NOMO-1 (cell line): ENCODE data around the gene SMYD3.
"Not testable (repeated sequence)": the region's sequence is repeated elsewhere in the genome, so short reads cannot be mapped to it uniquely, and the experiment has no call there.

Experiments used
- DNase-seq, 2 experiments: peaks; one replicate each; lab custom pipeline; 2025; ENCODE audit not compliant: unreplicated experiment in 2 of 2; lab: John Stamatoyannopoulos, UW

Gene SMYD3

DNA sequence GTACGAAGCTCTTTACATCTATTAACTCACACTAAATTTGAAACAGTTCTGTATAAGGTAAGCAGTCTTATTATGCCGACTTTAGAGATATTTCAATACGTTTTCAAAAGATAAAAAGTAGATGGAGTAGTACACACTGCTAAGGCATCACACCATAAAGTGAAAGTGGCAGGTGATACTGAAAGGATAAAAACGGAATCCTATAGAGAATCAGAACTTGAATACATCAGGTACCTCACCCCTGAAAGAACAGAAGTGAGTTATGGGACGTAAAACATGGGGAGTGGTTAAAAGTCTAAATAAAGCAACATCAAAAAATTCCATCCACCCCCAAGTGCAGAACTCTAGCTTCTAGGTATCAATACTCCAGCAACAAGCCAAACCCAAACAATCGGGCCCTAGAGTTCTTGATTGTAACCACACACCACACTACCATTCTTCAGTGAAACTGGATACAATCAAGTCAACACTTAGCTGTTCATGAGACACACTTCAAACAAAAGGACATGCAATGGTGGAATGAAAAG is 142.6 kb downstream of the SMYD3 start:
- no peak for DNase-seq

DNA sequence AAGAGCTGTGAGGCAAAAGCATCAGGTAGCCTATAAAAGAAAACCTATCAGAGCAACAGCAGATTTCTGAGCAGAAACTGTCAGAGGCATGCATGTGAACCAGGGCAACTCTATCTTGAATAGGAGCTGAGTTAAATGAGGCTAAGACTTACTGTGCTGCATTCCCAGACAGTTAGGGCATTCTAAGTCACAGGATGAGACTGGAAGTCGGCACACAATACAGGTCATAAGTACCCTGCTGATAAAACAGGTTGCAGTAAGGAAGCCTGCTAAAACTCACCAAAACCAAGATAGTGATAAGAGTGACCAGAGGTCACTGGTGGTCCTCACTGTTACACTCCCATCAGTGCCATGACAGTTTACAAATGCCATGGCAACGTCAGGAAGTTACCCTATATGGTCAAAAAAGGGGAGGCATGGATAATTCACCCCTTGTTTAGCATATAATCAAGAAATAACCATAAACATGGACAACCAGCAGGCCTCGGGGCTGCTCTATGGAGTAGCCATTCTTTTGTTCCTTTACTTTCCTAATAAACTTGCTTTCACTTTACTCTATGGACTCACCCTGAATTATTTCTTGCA is 150.0 kb downstream of the SMYD3 start:
- not testable (repeated sequence) for DNase-seq

DNA sequence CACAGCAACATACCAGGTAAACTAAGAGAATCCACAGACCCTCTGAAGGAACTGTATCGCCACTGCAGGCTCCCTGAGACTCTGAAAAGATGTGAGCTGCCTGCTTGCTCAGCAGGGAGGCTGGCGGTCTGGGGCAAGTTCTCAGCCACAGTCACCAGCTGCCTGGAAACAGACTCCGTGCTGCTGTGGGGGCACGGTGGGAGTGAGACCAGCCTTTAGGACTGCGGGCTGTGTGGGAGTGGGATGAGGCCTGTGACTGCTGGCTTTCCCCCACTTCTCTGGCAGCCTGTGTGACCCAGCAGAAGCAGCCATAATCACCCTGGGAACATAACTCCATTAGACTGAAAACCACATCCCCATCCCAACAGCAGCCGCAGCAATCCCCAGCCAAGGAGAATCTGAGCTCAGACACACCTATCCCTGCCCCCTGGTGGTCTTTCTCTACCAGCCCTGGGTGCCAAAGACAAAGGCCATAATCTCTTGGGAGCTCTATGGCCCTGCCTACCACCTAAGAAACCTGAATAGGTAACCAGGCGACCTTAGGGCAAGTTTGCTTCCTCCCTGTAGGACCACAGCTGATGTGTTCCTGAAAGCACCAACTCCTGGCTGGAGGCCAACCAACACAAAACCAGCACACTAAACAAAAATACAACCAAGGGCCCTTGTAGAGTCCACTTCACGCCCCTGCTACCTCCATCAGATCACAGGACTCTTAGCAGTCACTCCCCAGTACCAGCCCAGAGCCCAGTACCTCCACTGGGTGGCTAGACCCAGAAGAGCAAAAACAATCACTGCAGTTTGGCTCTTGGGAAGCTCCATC is 151.5 kb downstream of the SMYD3 start:
- no peak for DNase-seq

DNA sequence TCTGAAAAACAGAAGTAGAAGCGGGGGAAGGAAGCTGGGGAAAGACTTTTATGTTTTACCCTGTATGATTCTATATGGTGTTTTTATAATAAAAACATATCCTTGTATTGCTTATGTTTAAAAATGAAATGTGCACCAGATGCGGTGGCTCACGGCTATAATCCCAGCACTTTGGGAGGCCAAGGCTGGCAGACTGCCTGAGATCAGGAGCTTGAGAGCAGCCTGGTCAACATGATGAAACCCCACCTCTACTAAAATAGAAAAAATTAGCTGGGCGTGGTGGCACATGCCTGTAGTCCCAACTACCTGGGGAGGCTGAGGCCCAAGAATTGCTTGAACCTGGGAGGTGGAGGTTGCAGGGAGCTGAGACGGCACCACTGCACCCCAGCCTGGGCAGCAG is 155.4 kb downstream of the SMYD3 start:
- DNase-seq: no peak

DNA sequence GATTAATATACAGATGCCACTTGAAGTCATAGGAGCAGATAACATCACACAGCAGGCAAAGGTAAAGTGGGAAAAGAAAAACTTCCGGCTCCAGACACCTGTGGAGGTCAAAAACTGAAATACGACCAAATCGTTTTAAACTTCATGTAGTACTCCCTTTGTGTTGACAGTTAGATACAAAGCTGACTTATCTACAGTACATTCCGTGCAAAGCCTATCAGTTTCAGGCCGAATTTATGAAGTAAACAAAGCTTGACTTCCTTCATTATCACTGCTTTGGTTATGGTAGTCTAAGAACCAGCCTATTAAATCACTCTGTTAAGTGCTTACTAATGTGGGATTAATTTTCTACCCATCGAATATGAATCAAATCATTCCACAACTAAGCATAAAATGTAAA is 156.3 kb downstream of the SMYD3 start:
- no peak for DNase-seq

DNA sequence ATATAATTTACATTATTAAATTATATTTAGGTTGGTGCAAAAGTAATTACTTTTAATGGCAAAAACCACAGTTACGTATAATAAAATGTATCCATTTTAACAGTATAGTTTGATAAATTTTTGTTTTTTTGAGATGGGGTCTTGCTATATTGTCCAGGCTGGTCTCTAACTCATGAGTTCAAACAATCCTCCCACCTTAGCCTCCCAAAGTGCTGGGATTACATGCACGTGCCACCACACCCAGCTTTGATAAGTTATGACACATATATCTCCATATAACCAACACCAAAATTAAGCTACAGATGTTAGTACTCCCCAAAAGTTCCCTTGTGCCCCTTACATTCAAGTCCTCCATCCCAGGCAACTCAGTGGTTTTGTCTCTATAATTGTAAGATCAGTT is 163.1 kb downstream of the SMYD3 start:
- DNase-seq: no peak

DNA sequence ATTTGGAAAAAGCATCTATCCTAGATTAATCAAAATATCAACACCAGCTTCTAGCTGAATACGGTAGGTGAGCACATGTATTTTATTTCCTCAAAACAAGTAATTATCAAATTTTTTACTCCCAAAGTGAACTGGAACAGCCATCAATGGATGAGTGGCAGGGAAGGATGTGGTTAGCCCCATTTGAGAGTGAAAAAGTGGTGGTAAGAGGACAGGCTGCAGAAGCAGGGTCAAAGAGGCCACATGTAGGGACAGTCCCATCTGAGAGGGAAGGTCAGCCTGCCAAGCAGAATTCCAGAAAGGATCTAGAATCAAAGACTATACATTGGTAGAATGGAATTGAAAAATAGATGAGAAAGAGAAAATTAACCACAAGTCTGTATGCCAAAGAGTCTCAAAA is 163.8 kb downstream of the SMYD3 start:
- no peak for DNase-seq

DNA sequence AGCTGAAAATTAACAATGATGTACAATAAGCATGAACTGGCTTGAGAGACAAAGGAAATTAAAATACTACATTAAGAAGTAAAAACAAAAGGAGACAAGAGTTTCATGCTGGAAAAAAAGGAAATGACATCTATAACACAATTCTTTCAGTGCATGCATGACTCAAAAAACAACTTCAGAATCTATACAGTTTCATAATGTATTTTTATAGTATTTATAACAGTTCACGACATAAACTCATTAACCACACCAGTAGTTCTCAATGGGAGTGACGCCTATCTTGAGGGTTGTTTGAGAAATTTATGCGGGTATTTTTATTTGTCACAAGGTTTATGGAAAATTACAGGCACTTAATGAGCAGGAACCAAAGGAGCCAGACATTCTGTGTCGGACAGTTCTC is 168.5 kb downstream of the SMYD3 start:
- no peak for DNase-seq

DNA sequence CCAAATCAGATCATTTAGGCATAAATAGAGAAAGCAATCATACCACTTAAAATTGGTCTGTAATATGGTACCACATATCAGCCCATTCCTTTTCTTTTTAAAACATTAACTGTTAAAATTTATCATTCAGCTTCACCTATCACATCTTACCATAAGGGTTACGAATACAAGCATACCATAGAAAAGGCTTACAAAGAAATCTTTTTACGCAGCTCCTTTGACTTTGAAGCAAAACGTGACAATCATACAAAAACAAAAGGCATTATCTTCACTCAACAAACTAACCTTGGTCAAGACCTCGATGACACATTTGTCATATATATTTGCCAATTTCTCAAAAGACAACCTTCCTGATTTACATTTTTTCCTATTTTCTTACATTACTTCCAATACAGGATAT is 169.0 kb downstream of the SMYD3 start:
- DNase-seq: no peak

DNA sequence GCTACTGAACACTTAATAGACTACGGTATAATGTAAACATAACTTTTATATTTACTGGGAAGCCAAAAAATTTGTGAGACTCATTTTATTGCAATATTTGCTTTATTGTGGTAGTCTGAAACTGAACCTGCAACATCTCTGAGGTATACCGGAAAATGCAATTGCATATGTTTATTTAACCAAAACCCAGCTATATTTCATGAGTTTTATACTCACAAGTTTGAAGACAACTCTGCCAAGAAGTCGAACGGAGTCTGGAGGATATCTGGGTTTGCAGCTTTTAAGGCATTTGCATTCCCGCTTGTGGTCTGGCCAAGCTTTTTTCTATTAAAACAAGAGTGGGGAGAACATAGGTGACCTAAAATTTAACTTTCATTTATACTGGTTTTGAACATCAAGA is 171.9 kb downstream of the SMYD3 start:
- no peak for DNase-seq

DNA sequence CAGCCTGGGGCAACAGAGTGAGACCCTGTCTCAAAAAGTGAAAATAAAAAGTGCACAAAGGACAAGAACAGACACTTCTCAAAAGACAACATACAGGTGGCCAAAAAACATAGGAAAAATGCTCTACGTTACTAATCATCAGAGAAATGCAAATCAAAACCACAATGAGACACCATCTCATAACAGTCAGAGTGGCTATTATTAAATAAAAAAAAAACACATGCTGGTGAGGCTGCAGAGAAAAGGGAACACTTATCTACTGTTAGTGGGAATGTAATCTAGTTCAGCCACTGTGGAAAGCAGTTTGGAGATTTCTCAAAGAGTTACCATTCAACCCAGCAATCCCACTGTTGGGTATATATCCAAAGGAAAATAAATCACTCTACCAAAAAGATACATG is 173.2 kb downstream of the SMYD3 start:
- DNase-seq: no peak

DNA sequence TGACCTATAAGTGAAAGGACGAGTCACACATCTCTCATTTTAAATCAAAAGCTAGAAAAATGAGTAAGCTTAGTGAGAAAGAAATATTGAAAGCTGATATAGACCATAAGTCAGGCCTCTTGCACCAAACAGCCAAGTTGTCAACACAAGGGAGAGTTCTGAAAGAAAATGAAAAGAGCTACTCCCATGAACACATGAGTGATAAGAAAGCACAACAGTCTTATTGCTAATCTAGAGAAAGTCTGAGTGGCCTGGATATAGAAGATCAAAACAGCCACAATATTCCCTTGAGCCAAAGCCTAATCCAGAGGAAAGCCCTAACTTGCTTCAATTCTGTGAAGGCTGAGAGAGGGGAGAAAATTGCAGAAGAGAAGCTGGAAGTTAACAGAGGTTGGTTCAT is 175.0 kb downstream of the SMYD3 start:
- DNase-seq: no peak

DNA sequence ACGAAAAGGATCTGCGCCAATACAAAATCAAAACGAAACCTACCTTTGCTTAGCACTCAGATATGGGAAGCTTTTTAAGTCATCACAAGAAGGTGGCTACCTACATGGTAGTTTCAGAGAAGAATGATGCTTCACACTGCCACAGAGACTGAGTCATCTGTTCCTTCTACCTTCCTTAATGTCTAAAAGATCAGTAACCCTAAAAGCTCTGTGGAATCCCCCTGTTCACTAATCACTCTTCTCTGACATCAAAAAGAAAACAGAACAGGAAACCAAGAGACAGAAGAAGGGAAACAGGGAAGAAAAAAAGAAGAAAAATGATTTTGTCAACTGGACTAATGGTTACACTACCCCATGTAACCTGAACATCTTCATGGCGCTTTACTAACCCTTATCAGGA is 177.2 kb downstream of the SMYD3 start:
- no peak for DNase-seq

DNA sequence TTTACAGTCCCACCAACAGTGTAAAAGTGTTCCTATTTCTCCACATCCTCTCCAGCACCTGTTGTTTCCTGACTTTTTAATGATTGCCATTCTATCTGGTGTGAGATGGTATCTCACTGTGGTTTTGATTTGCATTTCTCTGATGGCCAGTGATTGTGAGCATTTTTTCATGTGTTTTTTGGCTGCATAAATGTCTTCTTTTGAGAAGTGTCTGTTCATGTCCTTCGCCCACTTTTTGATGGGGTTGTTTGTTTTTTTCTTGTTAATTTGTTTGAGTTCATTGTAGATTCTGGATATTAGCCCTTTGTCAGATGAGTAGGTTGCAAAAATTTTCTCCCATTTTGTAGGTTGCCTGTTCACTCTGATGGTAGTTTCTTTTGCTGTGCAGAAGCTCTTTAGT is 177.8 kb downstream of the SMYD3 start:
- not testable (repeated sequence) for DNase-seq

DNA sequence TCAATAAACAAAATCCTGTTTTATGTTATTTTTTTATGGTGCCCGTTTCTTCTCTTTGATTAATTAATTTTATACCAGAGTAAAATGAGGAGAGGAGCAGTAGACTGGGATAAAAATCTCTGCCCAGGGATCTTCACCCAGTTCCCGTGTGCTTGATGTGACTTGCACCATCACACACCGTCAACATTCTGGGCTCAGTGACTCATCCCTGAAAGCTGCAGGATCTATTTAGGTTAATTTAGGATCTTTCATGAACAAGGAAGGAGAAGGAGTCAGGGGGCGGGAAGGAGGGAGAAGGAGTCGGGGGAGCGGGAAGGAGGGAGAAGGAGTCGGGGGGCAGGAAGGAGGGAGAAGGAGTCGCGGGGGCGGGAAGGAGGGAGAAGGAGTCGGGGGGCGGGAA is 182.4 kb downstream of the SMYD3 start:
- DNase-seq: no peak

DNA sequence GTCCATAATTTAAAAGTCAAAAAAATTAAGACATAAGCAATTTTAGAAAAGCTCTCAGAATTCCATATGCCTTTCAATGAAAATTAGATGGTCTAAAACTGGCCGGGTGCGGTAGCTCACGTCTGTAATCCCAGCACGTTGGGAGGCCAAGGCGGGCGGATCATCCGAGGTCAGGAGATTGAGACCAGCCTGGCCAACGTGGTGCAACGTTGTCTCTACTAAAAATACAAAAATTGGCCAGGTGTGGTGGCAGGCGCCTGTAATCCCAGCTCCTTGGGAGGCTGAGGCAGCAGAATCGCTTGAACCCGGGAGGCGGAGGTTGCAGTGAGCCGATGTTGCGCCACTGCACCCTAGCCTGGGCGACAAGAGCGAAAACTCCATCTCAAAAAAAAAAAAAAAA is 183.0 kb downstream of the SMYD3 start:
- DNase-seq: not testable (repeated sequence)

DNA sequence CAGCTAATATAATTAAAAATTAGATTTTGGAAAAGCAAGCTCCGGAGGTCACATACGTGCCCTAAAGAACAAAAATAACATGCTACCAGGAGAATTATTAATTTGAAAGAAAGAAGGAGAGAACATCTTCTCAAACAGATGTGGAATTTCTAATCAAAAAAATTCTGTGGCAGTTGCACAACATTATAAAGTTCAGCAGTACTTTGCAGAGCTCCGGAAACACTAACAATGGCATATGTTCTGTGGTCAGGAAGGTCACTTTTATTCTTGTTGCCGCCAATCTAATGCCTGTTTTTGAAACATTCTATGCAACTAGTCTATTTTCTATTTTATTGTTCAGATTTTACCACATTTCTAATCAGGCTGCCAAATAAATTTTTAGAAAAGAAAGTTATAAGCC is 186.8 kb downstream of the SMYD3 start:
- DNase-seq: peak; percentile 36 to 76

DNA sequence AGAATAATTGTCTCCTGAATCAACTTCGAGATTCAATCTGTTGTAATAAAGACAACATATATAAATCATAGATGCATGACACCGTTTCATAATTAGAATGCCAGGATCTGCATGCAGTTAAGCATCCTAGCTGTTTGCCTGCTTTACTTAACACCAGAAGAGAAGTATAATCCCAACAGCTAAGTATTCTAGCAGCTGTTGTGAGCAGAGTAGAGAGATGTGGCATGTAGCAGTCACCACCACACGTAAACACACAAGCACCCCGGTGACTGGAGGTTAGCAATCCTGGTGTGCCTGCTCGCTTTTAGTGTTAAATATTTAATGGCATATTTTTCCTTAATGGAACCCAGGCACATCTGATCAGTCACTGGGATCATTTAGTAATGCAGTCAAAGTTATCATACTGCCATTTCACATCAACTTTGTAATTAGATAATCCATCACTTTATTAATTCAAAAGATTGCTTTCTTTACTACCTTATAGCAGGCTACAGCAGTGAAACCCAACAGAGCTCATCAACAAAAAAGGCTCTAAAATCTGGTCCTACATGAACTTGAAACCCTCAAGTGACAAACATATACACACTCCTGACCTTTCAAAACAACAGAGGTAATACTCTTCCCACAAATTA is 187.9 kb downstream of the SMYD3 start:
- no peak for DNase-seq

DNA sequence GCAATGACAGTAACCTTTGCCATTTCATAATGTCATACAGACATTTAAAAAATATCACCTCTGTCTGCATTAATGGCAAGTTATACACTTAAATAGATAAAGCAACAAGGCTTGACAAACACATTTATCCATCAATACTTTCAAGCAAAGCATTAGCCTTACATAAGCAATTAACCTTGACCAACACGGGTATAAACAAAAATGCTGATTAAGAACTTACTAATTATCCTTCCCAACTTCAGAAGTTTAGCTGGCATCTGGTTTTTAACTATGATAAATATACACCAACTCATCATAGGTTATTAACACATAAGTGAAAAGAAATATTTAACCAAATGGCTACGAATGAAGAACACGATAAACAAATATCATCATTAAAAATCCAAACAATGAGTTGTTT is 188.5 kb downstream of the SMYD3 start:
- DNase-seq: no peak

DNA sequence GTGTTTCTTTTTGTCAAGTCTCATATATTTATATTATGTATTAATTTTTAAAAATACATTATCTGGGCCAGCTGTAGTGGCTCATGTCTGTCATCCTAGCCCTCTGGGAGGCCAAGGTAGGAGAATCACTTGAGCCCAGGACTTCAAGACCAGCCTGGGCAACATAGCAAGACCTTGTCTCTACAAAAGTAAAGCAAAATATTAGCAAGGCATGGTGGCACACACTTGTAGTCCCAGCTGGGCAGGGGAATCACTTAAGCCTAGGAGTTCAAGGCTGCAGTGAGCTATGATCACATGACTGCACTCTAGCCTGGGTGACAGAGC is 189.1 kb downstream of the SMYD3 start:
- no peak for DNase-seq

DNA sequence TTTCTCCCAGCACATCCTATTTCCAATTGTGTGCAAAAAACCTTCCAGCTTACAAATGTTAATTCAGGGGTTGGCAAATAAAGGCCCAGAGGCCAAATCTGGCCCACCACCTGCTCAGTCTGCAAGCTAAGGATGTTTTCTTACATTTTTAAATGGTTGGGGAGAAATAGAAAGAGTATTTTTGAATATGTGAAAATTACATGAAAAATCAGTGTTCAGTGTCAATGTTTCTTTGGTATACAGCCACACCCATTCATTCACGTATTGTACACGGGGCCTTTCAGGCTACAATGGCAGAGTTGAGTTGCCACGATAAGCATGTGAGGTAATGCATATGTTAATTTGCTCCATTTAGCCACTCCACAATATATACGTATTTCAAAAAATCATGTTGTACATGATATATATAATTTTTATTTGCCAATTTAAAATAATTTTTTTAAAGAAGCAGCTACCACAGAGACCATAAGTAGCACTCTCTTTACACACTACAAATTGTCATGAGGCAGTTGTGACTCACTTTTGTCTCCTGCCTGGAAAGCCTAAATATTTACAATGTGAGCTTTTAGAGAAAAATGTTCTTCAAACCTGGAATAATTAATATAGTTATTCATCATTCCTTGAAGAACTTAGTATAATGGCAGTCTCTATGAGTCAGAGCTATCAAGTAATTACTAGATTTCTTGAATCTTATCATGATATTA is 189.6 kb downstream of the SMYD3 start:
- no peak for DNase-seq
